ENCODE measurements around the gene FXR2. TPM values are rescaled to one million over a fixed set of nuclear protein-coding genes. Genes with fewer than 3 reads are reported as not detected.

FXR2 gene
- total and polyA plus RNA-seq, 9 of the 15 experiments (the other 6 are each of a cell fraction or from before 2014, with no cell fraction given) = 2.0 to 49.3 (median 24.5) TPM

- TF ChIP-seq NKRF (IDR thresholded peaks at IDR 0.05; ENCODE audit: borderline replicate concordance) = peak; percentile 46; the same call in 1 of the 2 replicates
- no peak for TF ChIP-seq ZFP91 (CRISPR knock-in tag; IDR thresholded peaks at IDR 0.05)
- 0 out of 2 replicates have a peak, but pooled peaks have one; percentile 5 for TF ChIP-seq ZNF740 (CRISPR knock-in tag; IDR thresholded peaks at IDR 0.05)
- no peak for TF ChIP-seq ZNF740 (tag; IDR thresholded peaks at IDR 0.05)
- TF ChIP-seq THRA (IDR thresholded peaks at IDR 0.05) = no peak
- TF ChIP-seq FOXP1 (CRISPR knock-in tag; IDR thresholded peaks at IDR 0.05) = 0 out of 2 replicates have a peak, but pooled peaks have one; percentile 41
- TF ChIP-seq E4F1 (CRISPR knock-in tag; IDR thresholded peaks at IDR 0.05; ENCODE audit: borderline replicate concordance) = no peak
- TF ChIP-seq ZFP36 (IDR thresholded peaks at IDR 0.05; ENCODE audit: low read depth, low read length, partially characterized antibody) = no peak
- peak; percentile 74 for TF ChIP-seq KDM5B (IDR thresholded peaks at IDR 0.05; ENCODE audit: insufficient replicate concordance, low read depth, low read length)
- no peak for TF ChIP-seq GTF3C2 (IDR thresholded peaks at IDR 0.05; ENCODE audit: borderline replicate concordance, extremely low read depth, insufficient read length)
- no peak for TF ChIP-seq STAG1 (CRISPR knock-in tag; IDR thresholded peaks at IDR 0.05; ENCODE audit: borderline replicate concordance)
Observed at GRCh38 chr17:7583253-7584109, 31.2 kb downstream of the FXR2 start, which contains the start of gene MPDU1 (continued).

Data from K562 (cell line).